ENCODE data around the gene RAB33B. TPM values are rescaled to one million over a fixed set of nuclear protein-coding genes. Genes with fewer than 3 reads are reported as not detected.
A peak's percentile ranks its signal among the peaks of the same experiment; 100 is the strongest.
"Not testable (repeated sequence)": the region's sequence is repeated elsewhere in the genome, so short reads cannot be mapped to it uniquely, and the experiment has no call there.

RAB33B gene
- total RNA-seq, 1 donor from 2014 or later, result 10.3 TPM

DNA sequence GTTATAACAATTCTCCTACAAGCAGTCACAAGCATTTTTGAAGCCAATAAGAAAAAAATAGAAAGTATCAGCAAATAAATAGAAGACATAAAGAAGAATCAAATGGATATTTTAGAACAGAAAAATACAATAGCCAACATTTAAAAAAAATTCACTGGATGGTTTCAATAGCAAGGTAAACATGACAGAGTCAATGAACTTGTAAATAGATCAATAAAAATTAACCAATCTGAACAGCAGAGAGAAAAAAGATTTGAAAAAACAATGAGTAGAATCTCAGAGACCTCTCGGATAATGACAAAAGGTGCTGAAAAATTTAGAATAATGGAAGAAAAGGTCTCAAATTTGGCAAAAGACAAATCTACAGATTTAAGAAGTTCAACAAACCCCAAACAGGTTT lies 33.3 kb upstream of the RAB33B start:
- Mint-ChIP-seq H3K9me3 (ENCODE audit: unreplicated experiment) (peaks cover 15% of the 10 kb centered on the region), H3K4me3 (ENCODE audit: unreplicated experiment) (no peak overlapping the region), H3K36me3 (ENCODE audit: unreplicated experiment) (peaks cover 32% of the 10 kb centered on the region), H3K4me1 (ENCODE audit: unreplicated experiment) (no peaks in the 10 kb centered on the region), H3K27me3 (ENCODE audit: unreplicated experiment) (no peaks in the 10 kb centered on the region), H3K27ac (ENCODE audit: unreplicated experiment) (no peak overlapping the region)
- TF ChIP-seq, protein P1, sequence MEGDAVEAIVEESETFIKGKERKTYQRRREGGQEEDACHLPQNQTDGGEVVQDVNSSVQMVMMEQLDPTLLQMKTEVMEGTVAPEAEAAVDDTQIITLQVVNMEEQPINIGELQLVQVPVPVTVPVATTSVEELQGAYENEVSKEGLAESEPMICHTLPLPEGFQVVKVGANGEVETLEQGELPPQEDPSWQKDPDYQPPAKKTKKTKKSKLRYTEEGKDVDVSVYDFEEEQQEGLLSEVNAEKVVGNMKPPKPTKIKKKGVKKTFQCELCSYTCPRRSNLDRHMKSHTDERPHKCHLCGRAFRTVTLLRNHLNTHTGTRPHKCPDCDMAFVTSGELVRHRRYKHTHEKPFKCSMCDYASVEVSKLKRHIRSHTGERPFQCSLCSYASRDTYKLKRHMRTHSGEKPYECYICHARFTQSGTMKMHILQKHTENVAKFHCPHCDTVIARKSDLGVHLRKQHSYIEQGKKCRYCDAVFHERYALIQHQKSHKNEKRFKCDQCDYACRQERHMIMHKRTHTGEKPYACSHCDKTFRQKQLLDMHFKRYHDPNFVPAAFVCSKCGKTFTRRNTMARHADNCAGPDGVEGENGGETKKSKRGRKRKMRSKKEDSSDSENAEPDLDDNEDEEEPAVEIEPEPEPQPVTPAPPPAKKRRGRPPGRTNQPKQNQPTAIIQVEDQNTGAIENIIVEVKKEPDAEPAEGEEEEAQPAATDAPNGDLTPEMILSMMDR (IDR thresholded peaks at IDR 0.05), result no peak
- DNase-seq (ENCODE audit: extremely low spot score, unreplicated experiment), result no peak

DNA sequence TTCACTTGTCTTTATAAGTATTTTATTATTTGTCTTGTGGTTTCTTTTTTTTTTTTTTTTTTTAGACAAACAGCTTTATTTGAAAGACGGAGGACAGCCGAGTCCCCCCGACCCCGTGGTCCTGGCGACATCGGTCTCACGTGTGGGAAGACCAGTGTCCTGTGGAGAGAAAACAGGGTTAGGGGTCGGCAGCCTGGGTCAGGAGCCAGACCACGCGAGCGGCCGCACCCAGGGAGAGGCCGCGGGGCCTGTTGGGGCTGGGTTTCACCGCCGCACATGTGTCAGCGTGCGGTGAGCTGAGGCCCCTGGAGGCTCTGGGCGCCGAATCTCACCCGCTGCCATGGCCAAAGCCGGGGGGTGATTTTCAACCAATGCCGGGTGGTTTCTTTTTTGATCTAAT lies 17.8 kb upstream of the RAB33B start:
- TF ChIP-seq, protein P1 (IDR thresholded peaks at IDR 0.05), result no peak
- peaks cover 12% of the 10 kb centered on the region for H3K4me1 Mint-ChIP-seq (ENCODE audit: unreplicated experiment)
- H3K36me3 Mint-ChIP-seq (ENCODE audit: unreplicated experiment), result peaks cover 49% of the 10 kb centered on the region
- no peak for DNase-seq (ENCODE audit: extremely low spot score, unreplicated experiment)
- H3K27ac Mint-ChIP-seq (ENCODE audit: unreplicated experiment), result peak overlapping the region; percentile 62
- H3K4me3 Mint-ChIP-seq (ENCODE audit: unreplicated experiment), result no peak overlapping the region
- no peaks in the 10 kb centered on the region for H3K27me3 Mint-ChIP-seq (ENCODE audit: unreplicated experiment)
- peaks cover 33% of the 10 kb centered on the region for H3K9me3 Mint-ChIP-seq (ENCODE audit: unreplicated experiment)

DNA sequence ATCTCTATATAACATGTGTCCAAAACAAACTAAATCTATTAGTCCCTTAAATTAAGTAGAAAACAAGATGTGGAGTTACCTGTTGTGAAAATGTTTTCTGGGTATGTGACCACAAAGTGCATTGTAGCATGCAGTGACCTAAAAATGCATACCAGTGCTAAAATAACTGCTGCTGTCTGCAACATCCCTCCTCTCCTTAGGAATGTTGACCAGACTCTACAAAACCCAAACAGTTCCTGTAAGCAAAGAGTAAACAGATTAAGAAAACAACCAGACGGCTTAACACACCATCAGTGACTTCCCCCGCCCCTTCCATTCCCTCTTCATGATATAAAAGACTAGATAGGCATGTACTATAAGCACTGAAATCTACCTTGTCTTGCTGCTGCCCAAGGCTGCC lies 15.8 kb upstream of the RAB33B start:
- TF ChIP-seq, protein P1 (IDR thresholded peaks at IDR 0.05), result no peak
- Mint-ChIP-seq H3K9me3 (ENCODE audit: unreplicated experiment) (peaks cover 37% of the 10 kb centered on the region), H3K36me3 (ENCODE audit: unreplicated experiment) (peaks cover 43% of the 10 kb centered on the region), H3K4me3 (ENCODE audit: unreplicated experiment) (no peak overlapping the region), H3K27ac (ENCODE audit: unreplicated experiment) (no peak overlapping the region), H3K4me1 (ENCODE audit: unreplicated experiment) (peaks cover 12% of the 10 kb centered on the region), H3K27me3 (ENCODE audit: unreplicated experiment) (no peaks in the 10 kb centered on the region)
- no peak for DNase-seq (ENCODE audit: extremely low spot score, unreplicated experiment)

DNA sequence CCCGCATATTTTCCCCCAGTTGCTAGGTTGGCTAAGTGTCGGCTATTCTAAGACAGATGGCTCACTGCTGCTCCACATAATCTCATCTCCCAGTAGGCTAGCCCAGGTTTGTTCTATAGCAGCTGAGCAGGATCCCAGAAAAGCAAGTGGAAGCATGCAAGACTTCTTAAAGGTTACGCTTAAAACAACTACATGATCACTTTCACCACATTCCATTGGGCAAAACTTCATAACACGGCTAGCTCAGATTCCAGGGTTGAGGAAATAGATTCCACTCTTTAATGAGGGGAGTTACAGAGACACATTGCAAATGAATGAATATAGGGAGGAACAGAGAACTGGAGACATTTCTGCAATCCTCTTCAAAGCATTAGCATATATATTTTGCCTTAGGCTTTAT lies 12.9 kb upstream of the RAB33B start:
- Mint-ChIP-seq H3K4me3 (ENCODE audit: unreplicated experiment) (no peak overlapping the region), H3K27ac (ENCODE audit: unreplicated experiment) (no peak overlapping the region), H3K27me3 (ENCODE audit: unreplicated experiment) (no peaks in the 10 kb centered on the region), H3K4me1 (ENCODE audit: unreplicated experiment) (peaks cover 5% of the 10 kb centered on the region), H3K36me3 (ENCODE audit: unreplicated experiment) (peaks cover 44% of the 10 kb centered on the region), H3K9me3 (ENCODE audit: unreplicated experiment) (peaks cover 30% of the 10 kb centered on the region)
- no peak for DNase-seq (ENCODE audit: extremely low spot score, unreplicated experiment)
- TF ChIP-seq, protein P1 (IDR thresholded peaks at IDR 0.05), result no peak

DNA sequence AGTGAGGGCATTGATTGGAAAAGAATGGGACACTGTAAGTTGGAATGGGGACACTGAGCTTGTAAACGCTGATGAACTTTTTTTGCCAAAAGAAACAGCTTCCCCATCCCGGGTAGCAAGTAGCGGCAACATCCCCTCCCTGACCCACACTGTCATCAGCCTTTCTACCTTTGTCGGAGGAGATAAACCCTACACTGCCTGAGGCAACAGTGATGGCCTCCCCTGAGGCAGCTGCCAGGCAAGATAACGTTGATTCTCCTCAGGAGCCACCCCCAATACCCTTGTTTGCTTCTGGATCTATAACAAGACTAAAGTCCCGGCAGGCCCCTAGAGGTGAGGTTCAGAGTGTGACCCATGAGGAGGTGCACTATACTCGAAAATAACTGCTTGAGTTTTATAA lies 10.3 kb upstream of the RAB33B start:
- Mint-ChIP-seq H3K27me3 (ENCODE audit: unreplicated experiment) (no peaks in the 10 kb centered on the region), H3K9me3 (ENCODE audit: unreplicated experiment) (peaks cover 22% of the 10 kb centered on the region), H3K36me3 (ENCODE audit: unreplicated experiment) (peaks cover 26% of the 10 kb centered on the region), H3K27ac (ENCODE audit: unreplicated experiment) (no peak overlapping the region), H3K4me3 (ENCODE audit: unreplicated experiment) (no peak overlapping the region), H3K4me1 (ENCODE audit: unreplicated experiment) (peaks cover 2% of the 10 kb centered on the region)
- no peak for DNase-seq (ENCODE audit: extremely low spot score, unreplicated experiment)
- TF ChIP-seq, protein P1 (IDR thresholded peaks at IDR 0.05), result no peak

DNA sequence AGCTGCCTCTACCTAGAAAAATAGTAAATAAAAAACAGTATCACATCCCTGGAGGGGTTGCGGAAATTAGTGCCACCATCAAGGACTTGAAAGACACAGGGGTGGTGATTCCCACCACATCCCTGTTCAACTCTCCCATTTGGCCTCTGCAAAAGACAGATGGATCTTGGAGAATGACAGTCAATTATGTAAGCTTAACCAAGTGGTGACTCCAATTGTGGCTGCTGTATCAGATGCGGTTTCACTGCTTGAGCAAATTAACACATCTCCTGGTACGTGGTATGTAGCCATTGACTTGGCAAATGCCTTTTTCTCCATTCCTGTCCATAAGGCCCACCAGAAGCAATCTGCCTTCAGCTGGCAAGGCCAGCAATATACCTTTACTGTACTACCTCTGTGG lies 9.0 kb upstream of the RAB33B start:
- Mint-ChIP-seq H3K36me3 (ENCODE audit: unreplicated experiment) (peaks cover 17% of the 10 kb centered on the region), H3K9me3 (ENCODE audit: unreplicated experiment) (peaks cover 14% of the 10 kb centered on the region)
- H3K27ac Mint-ChIP-seq (ENCODE audit: unreplicated experiment); DNase-seq (ENCODE audit: extremely low spot score, unreplicated experiment); H3K4me3 Mint-ChIP-seq (ENCODE audit: unreplicated experiment); H3K4me1 Mint-ChIP-seq (ENCODE audit: unreplicated experiment); H3K27me3 Mint-ChIP-seq (ENCODE audit: unreplicated experiment): not testable (repeated sequence)

DNA sequence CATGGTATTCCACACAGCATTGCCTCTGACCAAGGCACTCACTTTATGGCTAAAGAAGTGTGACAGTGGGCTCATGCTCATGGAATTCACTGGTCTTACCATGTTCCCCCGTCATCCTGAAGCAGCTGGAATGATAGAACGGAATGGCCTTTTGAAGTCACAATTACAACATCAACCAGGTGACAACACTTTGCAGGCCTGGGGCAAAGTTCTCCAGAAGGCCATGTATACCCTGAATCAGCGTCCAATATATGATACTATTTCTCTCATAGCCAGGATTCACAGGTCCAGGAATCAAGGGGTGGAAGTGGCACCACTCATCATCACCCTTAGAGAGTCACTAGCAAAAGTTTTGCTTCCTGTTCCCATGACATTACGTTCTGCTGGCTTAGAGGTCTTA lies 6.8 kb upstream of the RAB33B start:
- DNase-seq (ENCODE audit: extremely low spot score, unreplicated experiment); H3K27ac Mint-ChIP-seq (ENCODE audit: unreplicated experiment); H3K4me1 Mint-ChIP-seq (ENCODE audit: unreplicated experiment); H3K27me3 Mint-ChIP-seq (ENCODE audit: unreplicated experiment); H3K4me3 Mint-ChIP-seq (ENCODE audit: unreplicated experiment); H3K9me3 Mint-ChIP-seq (ENCODE audit: unreplicated experiment): not testable (repeated sequence)
- peaks cover 11% of the 10 kb centered on the region for H3K36me3 Mint-ChIP-seq (ENCODE audit: unreplicated experiment)
